GM18909 (cell line): Measurements from ENCODE around the gene TIMM10.

Source experiments
- ATAC-seq: cut with Tn5 transposase; IDR thresholded peaks from one replicate; pipeline ENCODE4 v1.9.1; 2021; ENCODE audit warnings: mild to moderate bottlenecking; ENCODE audit not compliant: unreplicated experiment, poor library complexity

TIMM10 gene

GRCh38 chr11:57487021-57487778 lies 43.4 kb downstream of the TIMM10 start:
- ATAC-seq, result no peak

GRCh38 chr11:57485217-57485990 lies 45.1 kb downstream of the TIMM10 start:
- ATAC-seq, result no peak

GRCh38 chr11:57484141-57484710 lies 46.3 kb downstream of the TIMM10 start:
- ATAC-seq, result peak; percentile 73

GRCh38 chr11:57483562-57483918 lies 47.0 kb downstream of the TIMM10 start:
- ATAC-seq, result no peak

DNA sequence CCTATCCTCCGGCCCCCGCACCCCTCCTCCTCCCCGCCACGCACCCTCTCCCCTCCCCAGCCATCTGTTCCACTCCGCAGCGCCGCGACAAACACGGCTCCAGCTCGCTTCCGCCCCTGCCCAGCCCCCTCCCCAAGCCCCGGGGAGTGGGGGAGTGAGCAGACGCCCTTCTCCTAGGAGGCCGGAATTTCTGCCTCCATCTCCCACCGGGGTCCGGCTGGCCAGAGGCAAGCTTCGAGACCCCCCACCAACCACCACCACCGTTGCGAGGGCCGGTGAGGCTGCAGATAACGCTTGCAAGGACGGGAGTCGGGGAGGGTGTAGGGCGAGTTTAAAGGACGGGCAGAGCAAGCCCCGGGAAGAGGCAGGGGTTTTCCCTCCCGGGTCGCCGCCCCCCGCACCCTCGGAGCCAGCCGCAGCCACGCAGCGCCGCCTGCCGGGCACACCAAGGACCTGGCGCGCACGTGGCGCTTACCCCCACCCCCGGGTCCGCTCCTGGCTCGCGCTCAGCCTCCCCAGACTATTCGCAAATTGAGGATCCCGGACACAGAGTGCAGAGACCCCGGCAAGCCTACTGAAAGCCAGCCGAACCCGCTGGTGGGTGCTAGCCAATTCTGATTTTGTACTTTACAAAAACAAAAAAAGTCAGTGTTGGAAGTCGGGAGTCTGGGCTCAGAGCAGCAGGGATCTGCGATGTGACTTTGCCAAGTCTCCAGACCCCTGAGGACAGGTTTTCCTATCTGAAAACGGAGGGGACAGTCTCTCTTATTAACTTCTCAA lies 47.6 kb downstream of the TIMM10 start:
- ATAC-seq, result peak; percentile 50

DNA sequence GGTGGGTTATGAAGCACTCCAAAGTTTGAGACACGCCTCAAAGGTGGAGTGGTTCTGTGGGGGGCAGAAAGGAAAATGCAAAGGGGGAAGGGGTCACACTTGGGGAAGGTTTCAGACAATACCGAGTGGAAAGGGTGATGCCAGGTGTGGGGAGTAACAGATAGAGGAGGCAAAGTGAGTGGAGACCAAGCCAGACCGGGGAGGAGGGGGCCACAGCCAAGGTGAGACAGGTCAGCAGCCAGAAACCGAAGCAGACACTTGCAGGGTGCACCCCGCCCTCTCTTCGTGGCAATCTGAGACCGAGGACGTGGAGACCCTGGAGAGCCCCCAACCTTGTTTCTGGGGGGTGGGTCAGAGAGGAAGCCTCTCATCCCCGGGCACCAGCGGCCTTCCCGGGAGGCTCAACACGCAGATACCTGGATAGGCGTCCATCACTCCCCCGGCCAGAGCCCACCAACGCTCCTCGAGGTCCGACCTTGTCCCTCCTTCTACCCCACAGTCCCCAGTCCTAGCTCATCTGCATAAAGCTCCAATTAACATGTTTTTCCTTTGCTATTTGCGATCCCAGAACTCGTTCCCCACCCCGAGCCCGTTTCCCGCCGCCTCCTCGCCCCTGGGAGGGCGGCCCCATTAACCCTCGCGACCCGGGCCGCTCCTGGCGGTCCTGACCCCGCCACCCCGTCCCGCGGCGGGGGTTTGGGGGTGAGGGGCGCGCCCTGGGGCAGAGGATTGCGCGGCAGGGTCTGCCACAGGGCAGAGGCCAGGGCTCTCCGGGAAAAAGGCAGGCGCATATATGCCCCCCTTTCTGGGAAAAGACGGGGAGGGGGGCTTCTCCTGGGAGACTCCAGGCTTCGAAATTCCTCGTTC lies 48.4 kb downstream of the TIMM10 start:
- no peak for ATAC-seq

- no peak for ATAC-seq
Observed at GRCh38 chr11:57481315-57481714, 49.2 kb downstream of the TIMM10 start.

GRCh38 chr11:57480409-57481137 lies 50.0 kb downstream of the TIMM10 start:
- peak; percentile 35 for ATAC-seq

DNA sequence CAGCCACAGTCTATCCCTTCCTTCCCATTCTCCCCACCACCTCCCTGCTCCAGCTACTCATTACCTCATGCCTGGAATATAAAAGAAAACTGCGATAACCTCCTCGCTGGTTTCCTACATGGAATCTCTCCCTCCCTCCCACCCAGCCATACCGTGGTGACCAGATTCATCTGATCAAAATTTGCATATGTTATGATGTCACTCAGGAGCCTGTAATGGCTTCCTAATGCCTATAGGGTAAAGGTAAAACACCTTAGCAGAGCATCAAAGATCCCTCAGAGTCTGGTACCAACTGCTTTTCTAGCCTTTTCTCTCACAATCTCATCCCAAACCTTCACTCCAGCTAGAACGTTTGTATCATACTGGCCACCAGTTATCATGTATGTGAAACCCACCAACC lies 50.6 kb downstream of the TIMM10 start:
- no peak for ATAC-seq

DNA sequence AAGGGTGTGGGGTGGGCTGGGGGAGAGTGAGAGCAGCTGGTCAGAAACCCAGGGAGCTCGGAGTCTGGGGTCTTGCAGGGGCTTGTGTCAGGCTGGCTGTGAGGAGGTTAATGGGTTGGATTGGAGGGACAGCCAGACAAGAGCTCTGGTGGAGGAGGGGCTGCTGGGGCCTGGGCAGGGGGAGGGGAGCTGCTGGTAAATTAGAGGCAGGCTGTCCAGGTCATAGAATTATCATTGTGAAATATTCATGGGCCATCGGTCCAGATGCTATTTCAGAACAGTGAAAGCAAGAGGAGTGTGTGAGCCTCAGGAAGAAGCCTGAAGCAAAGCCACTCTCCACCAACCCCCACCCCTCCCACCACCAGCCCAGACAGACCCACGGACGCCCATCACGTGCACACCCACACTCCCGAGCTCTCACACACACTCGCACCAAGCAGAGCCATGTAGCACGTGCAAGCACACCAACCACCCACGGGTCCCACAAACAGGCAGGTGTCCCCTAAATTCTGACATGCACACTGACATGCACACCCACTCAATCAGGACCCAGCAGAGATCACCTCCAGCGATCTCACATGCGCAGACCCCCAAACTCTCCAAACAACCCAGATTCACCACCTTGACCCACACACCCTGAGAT lies 51.4 kb downstream of the TIMM10 start:
- ATAC-seq, result no peak
